IPS-18c (cell line): ENCODE measurements around the gene PHACTR3.
"Not testable (repeated sequence)": the region's sequence is repeated elsewhere in the genome, so short reads cannot be mapped to it uniquely, and the experiment has no call there.

Experiments
- H3K4me3 ChIP-seq: 2 replicates; pipeline ENCODE4 v1.7.0; 2013; ENCODE audit warnings: low read depth, mild to moderate bottlenecking, low read length, moderate library complexity; ENCODE audit not compliant: insufficient read depth
- H3K9me3 ChIP-seq: one replicate; pipeline ENCODE4 v1.6.1; 2013; ENCODE audit warnings: mild to moderate bottlenecking, low read length, moderate library complexity; ENCODE audit not compliant: control insufficient read depth, insufficient read depth

PHACTR3 gene

GRCh38 chr20:59861401-59861800 is 257.1 kb downstream of the PHACTR3 start:
- H3K4me3 ChIP-seq: no peak overlapping the region
- peaks cover 3% of the 10 kb centered on the region for H3K9me3 ChIP-seq

GRCh38 chr20:59863058-59863457 is 258.7 kb downstream of the PHACTR3 start:
- Histone ChIP-seq H3K4me3 (no peak overlapping the region), H3K9me3 (no peaks in the 10 kb centered on the region)

GRCh38 chr20:59864726-59865125 is 260.4 kb downstream of the PHACTR3 start:
- no peaks in the 10 kb centered on the region for H3K9me3 ChIP-seq
- H3K4me3 ChIP-seq: no peak overlapping the region

GRCh38 chr20:59866338-59866737 is 262.0 kb downstream of the PHACTR3 start:
- Histone ChIP-seq H3K4me3 (no peak overlapping the region), H3K9me3 (no peaks in the 10 kb centered on the region)

GRCh38 chr20:59871096-59871495 is 266.8 kb downstream of the PHACTR3 start:
- Histone ChIP-seq H3K9me3 (no peaks in the 10 kb centered on the region), H3K4me3 (no peak overlapping the region)

- H3K4me3 ChIP-seq: no peak overlapping the region
- no peaks in the 10 kb centered on the region for H3K9me3 ChIP-seq
Measured at GRCh38 chr20:59873409-59873808, 269.1 kb downstream of the PHACTR3 start.

DNA sequence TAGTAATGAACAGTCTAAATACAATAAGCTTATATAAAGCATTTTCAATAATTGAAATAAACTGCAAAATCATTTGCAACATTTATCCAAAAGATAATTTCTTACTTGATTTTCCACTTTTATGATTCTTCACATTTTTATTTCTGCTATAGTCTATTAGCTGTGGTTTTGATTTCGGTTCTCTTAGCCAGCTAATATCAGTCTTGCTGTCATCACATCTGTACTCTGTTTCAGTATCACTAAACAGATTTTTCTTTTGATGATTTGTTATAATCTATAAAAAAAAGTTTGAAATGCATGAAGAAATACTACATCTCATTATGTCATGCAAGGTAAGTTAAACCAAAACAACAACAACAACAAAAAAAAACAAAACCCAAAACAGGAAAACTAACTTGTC is 275.9 kb downstream of the PHACTR3 start:
- Histone ChIP-seq H3K9me3 (no peaks in the 10 kb centered on the region), H3K4me3 (no peak overlapping the region)

GRCh38 chr20:59884494-59884893 is 280.2 kb downstream of the PHACTR3 start:
- no peak overlapping the region for H3K4me3 ChIP-seq

DNA sequence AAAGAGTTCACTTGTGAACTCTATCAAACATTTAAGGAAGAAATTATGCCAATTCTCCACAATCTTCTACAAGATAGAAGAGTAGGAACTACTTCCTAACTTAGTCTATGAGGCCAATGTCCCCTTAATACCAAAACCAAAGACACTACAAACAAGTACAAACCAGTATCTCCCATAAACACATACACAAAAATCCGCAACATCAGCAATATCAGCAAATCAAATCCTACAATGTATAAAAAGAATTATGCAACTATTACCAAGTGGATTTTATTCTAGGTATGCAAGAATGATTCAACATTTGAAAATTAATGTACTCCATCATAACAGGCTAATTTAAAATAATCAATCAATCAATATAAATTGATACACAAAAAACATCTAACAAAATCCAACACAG is 283.7 kb downstream of the PHACTR3 start:
- Histone ChIP-seq H3K9me3 (no peaks in the 10 kb centered on the region), H3K4me3 (no peak overlapping the region)

More at GRCh38 chr20:59884494-59884893, 280.2 kb downstream of the PHACTR3 start:
- H3K9me3 ChIP-seq: no peaks in the 10 kb centered on the region

- not testable (repeated sequence) for H3K9me3 ChIP-seq, H3K4me3 ChIP-seq
Measured at GRCh38 chr20:59890035-59890434, 285.7 kb downstream of the PHACTR3 start.

GRCh38 chr20:59891581-59891980 is 287.2 kb downstream of the PHACTR3 start:
- no peaks in the 10 kb centered on the region for H3K9me3 ChIP-seq
- no peak overlapping the region for H3K4me3 ChIP-seq

DNA sequence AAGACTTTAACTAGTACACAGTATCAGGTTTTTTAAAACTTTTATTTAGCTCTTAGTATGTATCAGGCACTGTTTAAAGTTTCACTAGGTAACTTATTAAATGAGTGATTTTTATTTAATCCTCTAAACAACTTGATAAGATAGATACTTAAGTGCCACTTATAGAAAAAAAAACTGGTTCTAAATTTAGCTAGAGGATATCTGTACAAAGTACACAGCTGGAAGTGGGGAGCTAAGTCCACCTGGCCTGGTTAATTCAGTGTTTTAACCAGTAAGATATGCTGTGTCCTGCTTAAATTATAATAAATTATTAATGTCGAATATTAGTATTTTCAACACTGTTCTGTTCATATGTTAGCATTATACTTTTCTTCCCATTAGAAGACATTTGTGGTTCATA is 291.6 kb downstream of the PHACTR3 start:
- no peaks in the 10 kb centered on the region for H3K9me3 ChIP-seq
- no peak overlapping the region for H3K4me3 ChIP-seq
